Karpas-422 (cell line): ENCODE results near the gene PC. TPM values are rescaled to one million over a fixed set of nuclear protein-coding genes. Genes with fewer than 3 reads are reported as not detected.

Source experiments
- DNase-seq: peaks from one replicate; pipeline ENCODE4 v3.0.0-alpha.2; 2015
- H2AFZ ChIP-seq: fragments of 200-600 bp; sonication (generic); 2 replicates; pipeline ENCODE4 v1.6.1; 2014; ENCODE audit warnings: antibody characterized with exemption, low read length, mixed read lengths
- H3K27ac ChIP-seq: fragments of 200-600 bp; sonication (generic); 2 replicates; pipeline ENCODE4 v1.5.1; 2014; ENCODE audit warnings: mild to moderate bottlenecking, low read length, moderate library complexity
- H3K27me3 ChIP-seq: fragments of 200-600 bp; sonication (generic); 2 replicates; pipeline ENCODE4 v1.6.1; 2014; ENCODE audit warnings: low read length, mixed read lengths
- H3K36me3 ChIP-seq: fragments of 200-600 bp; sonication (generic); 2 replicates; pipeline ENCODE4 v1.6.1; 2014; ENCODE audit warnings: low read length, mixed read lengths; ENCODE audit not compliant: insufficient read depth
- H3K4me1 ChIP-seq: fragments of 200-600 bp; sonication (generic); 2 replicates; pipeline ENCODE4 v1.6.1; 2014; ENCODE audit warnings: mild to moderate bottlenecking, low read length, mixed read lengths
- H3K4me2 ChIP-seq: fragments of 200-600 bp; sonication (generic); 2 replicates; pipeline ENCODE4 v1.6.1; 2014; ENCODE audit warnings: low read length, low read depth, mild to moderate bottlenecking; ENCODE audit not compliant: poor library complexity, severe bottlenecking
- H3K4me3 ChIP-seq: fragments of 200-600 bp; sonication (generic); 2 replicates; pipeline ENCODE4 v1.5.1; 2014; ENCODE audit warnings: mild to moderate bottlenecking, antibody characterized with exemption, low read length, mixed read lengths
- H3K79me2 ChIP-seq: fragments of 200-600 bp; sonication (generic); 2 replicates; pipeline ENCODE4 v1.6.1; 2014; ENCODE audit warnings: mild to moderate bottlenecking, low read length, mixed read lengths
- H3K9ac ChIP-seq: fragments of 200-600 bp; sonication (generic); 2 replicates; pipeline ENCODE4 v1.6.0; 2014; ENCODE audit warnings: low read length
- H3K9me2 ChIP-seq: fragments of 200-600 bp; sonication (generic), shearing (Covaris generic); replicated peaks from 2 replicates; pipeline ENCODE4 v1.6.0; 2014; ENCODE audit warnings: mild to moderate bottlenecking, low read length, moderate library complexity; ENCODE audit not compliant: insufficient read depth
- H3K9me3 ChIP-seq: fragments of 300-700, 200-600 bp; sonication (generic); 2 replicates; pipeline ENCODE4 v1.6.1; 2014; ENCODE audit warnings: low read length, mixed read lengths
- H4K20me1 ChIP-seq: fragments of 200-600 bp; sonication (generic); 2 replicates; pipeline ENCODE4 v1.6.1; 2014; ENCODE audit warnings: mild to moderate bottlenecking, antibody characterized with exemption, low read length, low read depth; ENCODE audit not compliant: insufficient read depth
- total RNA-seq: library from RNA; depleted of rRNA; stranded (reverse); fragments of >200 nt; shearing (Covaris generic); gene quantifications from 2 replicates; pipeline ENCODE4 v1.2.3, GENCODE V29; 2014; ENCODE audit warnings: low replicate concordance

The PC gene
- total RNA-seq, 1 experiment from 2014 or later: not detected

GRCh38 chr11:66983275-66983924 lies 25.2 kb upstream of the PC start:
- Histone ChIP-seq H3K4me2 (no peak overlapping the region), H2AFZ (no peak overlapping the region), H3K9me2 (no peaks in the 10 kb centered on the region), H3K27ac (no peak overlapping the region), H3K9ac (no peak overlapping the region), H3K4me3 (no peak overlapping the region), H3K4me1 (no peaks in the 10 kb centered on the region), H3K36me3 (no peaks in the 10 kb centered on the region), H3K27me3 (no peaks in the 10 kb centered on the region), H3K9me3 (peaks cover 5% of the 10 kb centered on the region), H3K79me2 (no peaks in the 10 kb centered on the region), H4K20me1 (no peaks in the 10 kb centered on the region)
- DNase-seq: no peak

DNA sequence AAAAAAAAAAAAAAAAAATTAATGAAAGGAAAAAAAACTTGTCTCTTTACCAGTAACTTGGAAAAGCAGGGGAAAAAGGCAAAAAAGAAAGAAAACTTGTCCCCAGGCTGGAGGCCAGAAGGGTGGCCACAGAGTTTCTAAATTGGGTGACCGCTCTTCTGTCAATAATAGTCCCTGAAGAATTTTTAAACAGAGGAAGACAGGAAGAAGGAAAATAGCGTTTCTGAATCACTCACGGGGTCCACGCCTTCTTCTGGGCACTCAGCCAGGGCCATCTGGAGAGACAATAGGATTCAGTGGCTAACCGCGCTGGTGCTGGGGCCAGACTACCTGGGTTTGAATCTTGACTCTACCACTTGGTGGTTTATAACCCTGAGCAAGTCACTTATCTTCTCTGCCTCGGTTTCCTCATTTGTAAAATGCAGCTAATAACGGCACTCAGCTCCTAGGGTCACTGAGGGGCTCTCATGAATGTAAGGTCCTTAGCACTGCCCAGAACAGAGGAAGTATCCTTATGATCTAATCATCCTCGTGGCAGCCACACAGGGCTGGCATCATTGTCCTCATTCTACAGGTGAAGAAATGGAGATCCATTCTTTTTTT lies 23.9 kb upstream of the PC start:
- no peak overlapping the region for H3K4me2 ChIP-seq
- H3K9me2 ChIP-seq: no peaks in the 10 kb centered on the region
- no peak overlapping the region for H3K27ac ChIP-seq
- no peaks in the 10 kb centered on the region for H3K36me3 ChIP-seq
- no peak overlapping the region for H3K9ac ChIP-seq
- no peak overlapping the region for H2AFZ ChIP-seq
- DNase-seq: peak; percentile 52
- H3K9me3 ChIP-seq: peaks cover 5% of the 10 kb centered on the region
- no peak overlapping the region for H3K4me3 ChIP-seq
- no peaks in the 10 kb centered on the region for H3K79me2 ChIP-seq
- H4K20me1 ChIP-seq: no peaks in the 10 kb centered on the region
- no peaks in the 10 kb centered on the region for H3K27me3 ChIP-seq
- no peaks in the 10 kb centered on the region for H3K4me1 ChIP-seq

DNA sequence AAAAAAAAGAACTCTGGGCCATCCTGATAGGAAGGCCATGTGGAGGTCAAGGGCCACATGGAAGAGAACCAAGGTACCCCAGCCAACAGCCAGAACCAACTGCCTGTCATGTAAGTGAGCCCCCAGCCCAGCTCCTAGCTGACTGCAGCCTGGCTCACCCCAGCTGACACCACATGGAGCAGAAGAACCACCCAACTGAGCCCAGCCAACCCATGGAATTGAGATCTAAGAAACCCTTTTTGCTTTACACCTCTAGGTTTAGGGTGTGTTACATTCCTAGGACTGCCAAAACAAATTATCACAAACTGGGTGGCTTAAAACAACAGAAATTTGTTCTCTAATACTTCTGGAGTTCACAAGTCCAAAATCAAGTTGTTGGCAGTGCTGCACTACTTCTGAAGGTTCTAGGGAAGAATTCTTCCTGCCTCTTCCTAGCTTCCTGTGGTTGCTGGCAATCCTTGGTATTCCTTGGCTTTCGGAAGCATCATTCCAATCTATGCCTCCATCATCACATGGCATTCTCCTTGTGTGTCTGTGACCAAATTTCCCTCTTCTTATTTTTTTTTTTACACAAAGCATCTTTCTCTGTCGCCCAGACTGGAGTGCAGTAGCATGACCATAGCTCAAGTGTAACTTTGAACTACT lies 21.3 kb upstream of the PC start:
- Histone ChIP-seq H2AFZ (no peak overlapping the region), H3K36me3 (no peaks in the 10 kb centered on the region), H3K4me1 (no peaks in the 10 kb centered on the region), H3K4me3 (no peak overlapping the region), H4K20me1 (no peaks in the 10 kb centered on the region), H3K27me3 (no peaks in the 10 kb centered on the region), H3K9me2 (no peaks in the 10 kb centered on the region), H3K4me2 (no peak overlapping the region), H3K9ac (no peak overlapping the region), H3K79me2 (no peaks in the 10 kb centered on the region), H3K9me3 (peaks cover 5% of the 10 kb centered on the region), H3K27ac (no peak overlapping the region)
- DNase-seq: no peak

DNA sequence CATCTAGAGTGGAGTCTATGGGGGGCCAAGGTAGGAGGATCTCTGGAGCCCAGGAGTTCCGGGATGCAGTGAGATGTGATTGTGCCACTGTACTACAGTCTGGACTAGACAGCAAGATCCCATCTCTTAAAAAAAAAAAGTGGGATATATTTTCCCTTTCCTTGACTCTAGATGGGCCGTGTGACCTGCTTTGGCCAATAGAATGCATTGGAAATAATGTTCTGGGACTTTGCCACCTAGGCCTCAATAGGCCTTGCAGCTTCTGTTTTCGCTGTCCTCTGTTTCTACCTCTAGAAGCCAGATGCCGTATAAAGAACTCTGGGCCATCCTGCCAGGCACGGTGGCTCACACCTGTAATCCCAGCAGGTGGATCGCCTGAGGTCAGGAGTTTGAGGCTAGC lies 20.5 kb upstream of the PC start:
- Histone ChIP-seq H3K27me3 (no peaks in the 10 kb centered on the region), H3K9me3 (peaks cover 5% of the 10 kb centered on the region), H3K27ac (no peak overlapping the region), H3K4me1 (no peaks in the 10 kb centered on the region), H3K4me2 (no peak overlapping the region), H4K20me1 (no peaks in the 10 kb centered on the region), H3K36me3 (no peaks in the 10 kb centered on the region), H3K4me3 (no peak overlapping the region), H3K79me2 (no peaks in the 10 kb centered on the region), H3K9me2 (no peaks in the 10 kb centered on the region), H3K9ac (no peak overlapping the region), H2AFZ (no peak overlapping the region)
- DNase-seq: no peak

DNA sequence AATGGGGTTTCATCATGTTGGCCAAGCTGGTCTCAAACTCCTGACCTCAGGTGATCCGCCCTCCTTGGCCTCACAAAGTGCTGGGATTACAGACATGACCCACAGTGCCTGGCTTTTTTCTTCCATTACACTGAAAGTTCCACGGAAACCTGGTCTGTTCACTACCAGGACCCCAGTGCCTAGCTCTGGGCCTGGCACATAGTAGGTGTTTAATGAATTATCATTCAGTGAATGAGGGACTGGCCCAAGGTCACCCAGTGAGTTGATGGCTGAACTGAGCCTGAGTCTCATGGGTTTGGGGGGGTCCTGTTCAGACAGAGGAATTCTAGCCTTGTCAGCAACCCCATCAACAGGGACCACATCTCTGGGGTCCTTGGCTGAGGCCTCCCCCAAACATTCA lies 20.0 kb upstream of the PC start:
- H3K4me3 ChIP-seq: no peak overlapping the region
- no peaks in the 10 kb centered on the region for H3K9me2 ChIP-seq
- no peaks in the 10 kb centered on the region for H3K27me3 ChIP-seq
- no peak overlapping the region for H3K9ac ChIP-seq
- no peaks in the 10 kb centered on the region for H3K79me2 ChIP-seq
- H2AFZ ChIP-seq: no peak overlapping the region
- H3K36me3 ChIP-seq: no peaks in the 10 kb centered on the region
- no peak overlapping the region for H3K4me2 ChIP-seq
- H4K20me1 ChIP-seq: no peaks in the 10 kb centered on the region
- peaks cover 5% of the 10 kb centered on the region for H3K9me3 ChIP-seq
- H3K4me1 ChIP-seq: no peaks in the 10 kb centered on the region
- H3K27ac ChIP-seq: no peak overlapping the region
- DNase-seq: no peak

DNA sequence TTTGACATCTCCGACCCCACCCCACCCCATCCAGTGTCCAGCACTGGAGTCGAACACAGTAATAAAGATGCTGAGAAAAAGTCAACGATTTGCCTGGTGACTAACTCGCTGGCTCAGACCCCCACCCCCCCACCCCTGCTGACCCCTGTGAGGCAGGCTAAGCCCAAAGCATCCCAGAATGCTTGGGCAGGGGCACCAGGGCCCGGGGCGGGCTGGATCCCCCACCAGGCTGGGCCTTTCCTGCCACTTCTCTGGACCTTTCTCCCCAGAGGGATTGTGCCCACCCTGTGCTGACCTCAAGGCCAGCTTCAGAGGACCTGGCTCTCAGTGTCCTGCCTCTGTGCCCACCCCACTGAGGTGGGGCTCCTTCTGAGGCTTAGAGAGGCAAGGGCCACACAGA lies 18.7 kb upstream of the PC start:
- H3K4me2 ChIP-seq: no peak overlapping the region
- H3K79me2 ChIP-seq: no peaks in the 10 kb centered on the region
- H3K36me3 ChIP-seq: no peaks in the 10 kb centered on the region
- H3K9me2 ChIP-seq: no peaks in the 10 kb centered on the region
- H3K4me1 ChIP-seq: no peaks in the 10 kb centered on the region
- H3K9me3 ChIP-seq: peaks cover 5% of the 10 kb centered on the region
- H4K20me1 ChIP-seq: no peaks in the 10 kb centered on the region
- no peak overlapping the region for H2AFZ ChIP-seq
- no peak for DNase-seq
- no peak overlapping the region for H3K27ac ChIP-seq
- no peak overlapping the region for H3K9ac ChIP-seq
- no peaks in the 10 kb centered on the region for H3K27me3 ChIP-seq
- H3K4me3 ChIP-seq: no peak overlapping the region

- Histone ChIP-seq H3K9me2 (no peaks in the 10 kb centered on the region), H3K9ac (no peak overlapping the region), H3K27me3 (no peaks in the 10 kb centered on the region), H3K79me2 (no peaks in the 10 kb centered on the region), H4K20me1 (no peaks in the 10 kb centered on the region), H2AFZ (no peak overlapping the region), H3K4me2 (no peak overlapping the region), H3K27ac (no peak overlapping the region), H3K4me1 (no peaks in the 10 kb centered on the region), H3K4me3 (no peak overlapping the region), H3K9me3 (peaks cover 5% of the 10 kb centered on the region), H3K36me3 (no peaks in the 10 kb centered on the region)
- peak; percentile 68 for DNase-seq
Observed at GRCh38 chr11:66976028-66976467, 17.9 kb upstream of the PC start.

- Histone ChIP-seq H3K4me2 (no peak overlapping the region), H3K9ac (no peak overlapping the region), H3K36me3 (no peaks in the 10 kb centered on the region), H3K27ac (no peak overlapping the region), H4K20me1 (no peaks in the 10 kb centered on the region), H3K27me3 (no peaks in the 10 kb centered on the region), H2AFZ (no peak overlapping the region), H3K4me1 (no peaks in the 10 kb centered on the region), H3K4me3 (no peak overlapping the region), H3K9me2 (no peaks in the 10 kb centered on the region), H3K79me2 (no peaks in the 10 kb centered on the region), H3K9me3 (peaks cover 5% of the 10 kb centered on the region)
- DNase-seq: no peak
Observed at GRCh38 chr11:66975405-66976027, 17.3 kb upstream of the PC start.
